ENCODE measurements around the gene SLC6A13.
"Not testable (repeated sequence)": the region's sequence is repeated elsewhere in the genome, so short reads cannot be mapped to it uniquely, and the experiment has no call there.

The SLC6A13 gene

DNA sequence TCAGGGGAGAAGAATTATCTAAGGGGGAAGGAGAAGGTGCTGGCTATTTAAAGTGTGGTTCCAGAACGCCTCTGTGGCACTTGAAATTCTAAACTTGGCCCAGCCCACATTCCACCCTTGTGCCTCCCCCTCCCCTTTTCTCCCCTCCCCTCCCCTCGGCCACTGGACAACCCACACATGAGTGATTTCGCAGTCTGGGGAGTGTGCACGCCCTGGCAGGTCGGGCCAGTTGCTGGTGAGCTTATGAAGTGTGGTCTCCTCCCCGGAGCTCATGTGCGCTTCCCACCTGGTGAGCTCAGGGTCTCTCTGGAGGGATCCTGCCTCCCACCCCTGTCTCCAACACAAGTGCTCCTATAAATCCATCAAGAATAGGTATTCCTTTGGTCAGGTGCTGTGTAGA is at the start of gene SLC6A13:
TSS of gene SLC6A13 (minus strand) at position 20 of the 400 bp plus-strand sequence. CDS start 2,784 bp downstream, outside the sequence.
- FAIRE-seq (peak; percentile 36), DNase-seq (ENCODE audit: insufficient read length, low spot score) (no peak)

- DNase-seq (ENCODE audit: insufficient read length, low spot score) (no peak), FAIRE-seq (no peak)
Measured at GRCh38 chr12:308511-308910, 45.9 kb upstream of the SLC6A13 start.

DNA sequence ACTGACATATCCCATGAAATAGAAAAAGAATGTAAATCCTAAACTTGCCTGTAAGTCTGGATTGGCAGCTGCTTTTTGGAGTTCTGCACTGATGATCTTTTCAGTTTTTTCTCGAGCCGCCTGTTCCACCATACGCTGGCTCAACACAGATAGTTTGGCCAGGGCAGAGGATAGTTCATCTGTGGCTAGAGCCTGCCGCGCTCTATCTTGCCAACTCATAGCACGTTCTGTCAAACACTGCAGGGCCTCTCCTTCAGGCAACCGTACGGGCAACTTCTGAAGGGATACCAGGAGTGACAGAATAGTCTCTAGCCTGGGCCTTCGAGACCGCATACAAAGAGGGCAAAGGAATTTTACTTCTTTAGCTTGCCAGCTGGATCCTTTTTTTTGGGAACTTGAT is 44.8 kb upstream of the SLC6A13 start:
- DNase-seq (ENCODE audit: insufficient read length, low spot score) (no peak), FAIRE-seq (peak; percentile 16)

- DNase-seq (ENCODE audit: insufficient read length, low spot score) = no peak
- FAIRE-seq = no peak
Measured at GRCh38 chr12:304805-305204, 42.2 kb upstream of the SLC6A13 start.

GRCh38 chr12:302766-303165 is 40.1 kb upstream of the SLC6A13 start:
- DNase-seq (ENCODE audit: insufficient read length, low spot score); FAIRE-seq: not testable (repeated sequence)

DNA sequence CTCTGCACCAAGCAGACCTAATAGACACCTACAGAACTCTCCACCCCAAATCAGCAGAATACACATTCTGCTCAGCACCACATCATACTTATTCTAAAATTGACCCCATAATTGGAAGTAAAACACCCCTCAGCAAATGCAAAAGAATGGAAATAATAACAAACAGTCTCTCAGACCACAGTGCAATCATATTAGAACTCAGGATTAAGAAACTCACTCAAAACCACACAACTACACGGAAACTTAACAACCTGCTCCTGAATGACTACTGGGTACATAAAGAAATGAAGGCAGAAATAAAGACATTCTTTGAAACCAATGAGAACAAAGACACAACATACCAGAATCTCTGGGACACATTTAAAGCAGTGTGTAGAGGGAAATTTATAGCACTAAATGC is 37.5 kb upstream of the SLC6A13 start:
- not testable (repeated sequence) for FAIRE-seq; DNase-seq (ENCODE audit: insufficient read length, low spot score)

GRCh38 chr12:299511-299910 is 36.9 kb upstream of the SLC6A13 start:
- DNase-seq (ENCODE audit: insufficient read length, low spot score); FAIRE-seq: not testable (repeated sequence)

GRCh38 chr12:298059-298458 is 35.4 kb upstream of the SLC6A13 start:
- not testable (repeated sequence) for DNase-seq (ENCODE audit: insufficient read length, low spot score); FAIRE-seq

DNA sequence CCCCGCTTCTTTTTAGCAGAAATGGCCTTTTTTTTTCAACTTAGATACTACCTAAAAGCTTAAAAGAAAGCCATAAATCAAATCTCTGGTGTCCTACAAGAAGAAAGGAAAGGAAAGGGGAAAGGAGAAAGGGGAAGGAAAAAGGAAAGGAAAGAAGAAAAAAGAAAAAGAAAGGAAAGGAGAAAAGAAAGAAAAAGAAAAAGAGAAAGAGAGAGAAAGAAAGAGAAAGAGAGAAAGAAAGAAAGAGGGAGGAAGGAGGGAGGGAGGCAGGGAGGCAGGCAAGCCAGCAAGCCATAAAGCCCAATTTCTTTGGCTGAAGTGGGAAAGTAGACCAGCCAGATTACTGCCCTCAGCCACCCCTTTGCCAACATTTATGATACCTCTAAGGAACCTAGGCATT is 32.5 kb upstream of the SLC6A13 start:
- no peak for DNase-seq (ENCODE audit: insufficient read length, low spot score)
- no peak for FAIRE-seq

GRCh38 chr12:293199-293598 is 30.6 kb upstream of the SLC6A13 start:
- FAIRE-seq = no peak
- DNase-seq (ENCODE audit: insufficient read length, low spot score) = no peak

GRCh38 chr12:292186-292585 is 29.6 kb upstream of the SLC6A13 start:
- FAIRE-seq (no peak), DNase-seq (ENCODE audit: insufficient read length, low spot score) (no peak)

DNA sequence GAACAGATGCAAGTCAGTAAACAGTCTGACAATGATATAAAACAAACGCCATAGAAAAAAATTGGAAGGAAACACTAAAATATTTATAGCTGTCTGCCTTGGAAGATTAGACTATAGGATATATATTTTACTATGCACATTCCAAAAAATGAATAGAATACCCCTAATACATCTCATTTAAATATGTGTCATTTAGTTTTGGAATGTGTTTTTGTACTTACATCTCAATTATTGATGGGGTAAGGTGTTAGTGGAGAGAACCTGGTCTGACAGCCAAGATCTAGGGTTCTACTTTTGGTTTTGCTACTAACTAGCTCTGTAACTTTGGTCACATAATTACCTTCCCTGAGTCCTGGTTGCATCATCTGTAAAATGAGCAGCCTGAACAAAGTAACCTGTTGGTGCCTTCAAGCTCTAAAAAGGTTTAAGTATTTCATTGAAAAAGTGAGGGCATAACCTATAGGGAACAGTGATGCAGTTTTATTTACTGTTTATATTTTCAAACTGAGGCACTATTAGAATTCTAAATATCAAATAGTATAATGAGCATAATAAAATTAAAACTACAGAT is 28.6 kb upstream of the SLC6A13 start:
- DNase-seq (ENCODE audit: insufficient read length, low spot score) = no peak
- no peak for FAIRE-seq

- no peak for DNase-seq (ENCODE audit: insufficient read length, low spot score)
- peak; percentile 60 for FAIRE-seq
Measured at GRCh38 chr12:288687-289086, 26.1 kb upstream of the SLC6A13 start.

GRCh38 chr12:286531-287300 is 24.1 kb upstream of the SLC6A13 start:
- FAIRE-seq (no peak), DNase-seq (ENCODE audit: insufficient read length, low spot score) (no peak)

DNA sequence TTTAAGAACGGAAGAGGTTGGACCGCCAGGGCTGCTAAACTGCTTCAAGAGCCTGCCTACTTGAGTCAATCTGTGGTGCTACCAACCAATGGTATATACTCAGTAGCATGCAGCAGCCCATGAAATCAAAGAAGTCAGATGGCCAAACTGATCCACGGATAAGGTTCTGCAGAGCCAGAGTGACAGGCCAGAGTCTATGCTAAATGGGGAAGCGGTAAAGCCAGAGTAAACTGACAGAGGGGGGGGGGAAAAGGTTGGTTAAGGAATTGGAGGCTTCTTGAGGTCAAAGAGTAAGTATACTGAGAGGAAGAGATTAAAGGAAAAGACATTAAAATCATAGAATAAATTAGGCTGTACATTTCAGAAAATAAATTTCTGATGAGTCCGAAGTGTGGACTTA is 15.4 kb upstream of the SLC6A13 start:
- DNase-seq (ENCODE audit: insufficient read length, low spot score) (no peak), FAIRE-seq (no peak)

- FAIRE-seq = no peak
Measured at GRCh38 chr12:275812-276211, 13.2 kb upstream of the SLC6A13 start.

DNA sequence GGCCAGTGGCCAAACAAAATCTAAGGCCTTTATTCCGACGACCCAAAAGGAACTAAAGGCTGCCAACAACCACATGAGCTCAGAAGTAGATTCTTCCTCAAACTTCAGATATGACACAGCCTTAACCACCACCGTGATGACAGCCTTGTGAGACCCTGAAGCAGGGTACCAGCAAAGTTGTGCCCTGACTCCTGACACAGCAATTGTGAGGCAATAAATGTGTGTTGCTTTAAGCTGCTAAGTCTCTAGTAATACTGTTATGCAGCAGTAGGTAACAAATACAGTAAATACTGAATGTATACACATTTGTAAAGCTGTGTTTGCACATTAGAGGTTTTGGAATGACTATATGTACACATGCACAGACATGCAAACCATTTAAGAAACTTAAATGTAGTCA is 10.7 kb upstream of the SLC6A13 start:
- FAIRE-seq (no peak), DNase-seq (ENCODE audit: insufficient read length, low spot score) (no peak)

More at GRCh38 chr12:275812-276211, 13.2 kb upstream of the SLC6A13 start:
- DNase-seq (ENCODE audit: insufficient read length, low spot score) = no peak

GRCh38 chr12:272942-273341 is 10.3 kb upstream of the SLC6A13 start:
- DNase-seq (ENCODE audit: insufficient read length, low spot score) = no peak
- FAIRE-seq = no peak

DNA sequence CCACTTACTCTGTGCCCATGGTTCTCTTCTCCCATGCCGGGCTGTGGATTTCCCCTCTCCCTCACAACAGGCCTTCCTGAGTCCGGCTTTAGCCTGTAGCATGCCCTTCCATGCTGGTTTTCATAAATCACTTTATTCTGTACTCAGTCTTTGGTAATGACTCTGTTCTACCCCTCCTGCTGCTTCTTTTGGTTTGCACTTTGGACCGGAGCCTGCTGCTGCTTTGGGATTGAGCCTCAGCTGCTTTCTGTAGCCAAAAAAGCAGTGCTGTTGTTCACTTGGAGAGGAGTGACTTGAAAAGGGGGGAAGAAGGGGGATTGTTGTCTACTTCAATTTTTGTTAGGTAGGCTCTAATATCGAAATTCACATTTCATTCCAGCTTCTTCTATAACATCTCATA is 8.5 kb upstream of the SLC6A13 start:
- DNase-seq (ENCODE audit: insufficient read length, low spot score) (no peak), FAIRE-seq (no peak)

GRCh38 chr12:269191-269590 is 6.6 kb upstream of the SLC6A13 start:
- DNase-seq (ENCODE audit: insufficient read length, low spot score) (no peak), FAIRE-seq (no peak)

GRCh38 chr12:268483-268840 is 5.8 kb upstream of the SLC6A13 start:
- DNase-seq (ENCODE audit: insufficient read length, low spot score) (no peak), FAIRE-seq (no peak)

Data from HTR-8/SVneo (cell line).